NCI-H2227 treated with DMSO at 0.1 percent for 48 hours (cell line): ENCODE results near the gene KRTAP20-2.

Source experiments
- DNase-seq: peaks from one replicate; lab custom pipeline; 2025; lab: John Stamatoyannopoulos, UW

KRTAP20-2 gene

DNA sequence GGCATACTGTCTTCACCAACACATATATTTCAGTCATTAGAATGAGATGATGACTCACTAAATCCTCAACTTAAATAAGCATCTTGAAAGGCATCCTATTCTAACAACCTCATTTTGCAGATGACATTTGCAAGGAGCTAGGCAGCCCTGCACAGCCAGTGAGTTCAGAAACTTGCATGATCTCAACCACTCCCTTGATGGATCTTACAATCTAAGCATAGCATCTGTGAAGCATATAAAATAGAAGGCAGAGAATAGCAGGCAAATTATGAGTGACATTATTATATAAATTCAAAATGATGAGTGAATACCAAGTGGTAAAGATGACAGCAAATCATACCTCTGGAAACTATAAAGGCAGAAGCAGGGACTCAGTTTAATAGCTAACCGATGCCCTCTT, 39.3 kb downstream of the KRTAP20-2 start:
- no peak for DNase-seq

- no peak for DNase-seq
Measured at GRCh38 chr21:30676737-30677136, 41.7 kb downstream of the KRTAP20-2 start.

- DNase-seq, result no peak
Measured at GRCh38 chr21:30680586-30680985, 45.6 kb downstream of the KRTAP20-2 start.

DNA sequence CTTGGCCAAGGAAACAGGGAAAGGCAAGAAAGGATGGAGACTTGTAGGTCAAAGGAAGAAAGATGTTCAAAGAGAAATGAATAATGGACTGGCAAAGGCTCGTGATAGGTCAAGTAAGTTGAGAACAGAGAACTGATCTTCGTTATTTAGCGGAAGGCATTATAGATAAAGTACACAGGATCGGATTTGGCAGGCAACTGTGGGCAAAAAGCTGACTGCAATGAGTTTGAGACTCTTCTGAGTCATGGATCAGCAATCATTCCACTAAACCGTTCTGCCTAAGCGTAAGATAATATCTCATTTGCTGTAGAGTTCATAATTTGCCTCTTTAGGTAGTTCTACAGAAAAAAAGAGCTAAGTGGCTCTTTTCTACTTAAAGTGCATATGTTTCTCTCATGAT, 49.5 kb downstream of the KRTAP20-2 start:
- no peak for DNase-seq
